DOHH2 (cell line): Measurements from ENCODE around the gene IL1RAPL1.

ENCODE experiments used
- H3F3A ChIP-seq: fragments of 200-600 bp; sonication (generic), shearing (Covaris generic); 2 replicates; pipeline ENCODE4 v1.6.0; 2016; ENCODE audit warnings: antibody characterized with exemption, mild to moderate bottlenecking; ENCODE audit not compliant: control insufficient read depth, insufficient read depth
- H3K27ac ChIP-seq: fragments of 200-600 bp; sonication (generic); 2 replicates; pipeline ENCODE4 v1.5.1; 2014; ENCODE audit warnings: low read depth, mild to moderate bottlenecking, low read length, moderate library complexity
- H3K27me3 ChIP-seq: fragments of 200-600 bp; sonication (generic); 2 replicates; pipeline ENCODE4 v1.6.1; 2014; ENCODE audit warnings: mild to moderate bottlenecking, low read length, mixed read lengths; ENCODE audit not compliant: control insufficient read depth
- H3K36me3 ChIP-seq: fragments of 200-600 bp; sonication (generic); 2 replicates; pipeline ENCODE4 v1.6.1; 2014; ENCODE audit warnings: mild to moderate bottlenecking, low read length, moderate library complexity, mixed read lengths; ENCODE audit not compliant: control insufficient read depth
- H3K4me1 ChIP-seq: fragments of 200-600 bp; sonication (generic); 2 replicates; pipeline ENCODE4 v1.6.1; 2014; ENCODE audit warnings: mild to moderate bottlenecking, low read length, mixed read lengths; ENCODE audit not compliant: control insufficient read depth
- H3K4me2 ChIP-seq: fragments of 200-600 bp; sonication (generic); 2 replicates; pipeline ENCODE4 v1.6.0; 2014; ENCODE audit warnings: mild to moderate bottlenecking, low read length, moderate library complexity
- H3K4me3 ChIP-seq: fragments of 200-600 bp; sonication (generic); 2 replicates; pipeline ENCODE4 v1.5.1; 2014; ENCODE audit warnings: mild to moderate bottlenecking, low read length, mixed read lengths
- H3K79me2 ChIP-seq: fragments of 200-600 bp; sonication (generic); 2 replicates; pipeline ENCODE4 v1.6.1; 2014; ENCODE audit warnings: mild to moderate bottlenecking, low read length, mixed read lengths; ENCODE audit not compliant: control insufficient read depth
- H3K9me2 ChIP-seq: fragments of 200-600 bp; sonication (generic); replicated peaks from 2 replicates; pipeline ENCODE4 v1.6.1; 2014; ENCODE audit warnings: mild to moderate bottlenecking, low read length, mixed read lengths; ENCODE audit not compliant: control insufficient read depth
- H3K9me3 ChIP-seq: fragments of 200-600 bp; sonication (generic); 2 replicates; pipeline ENCODE4 v1.6.1; 2014; ENCODE audit warnings: antibody characterized with exemption, low read length, mixed read lengths; ENCODE audit not compliant: control insufficient read depth, insufficient read depth
- H4K20me1 ChIP-seq: fragments of 200-600 bp; sonication (generic); 2 replicates; pipeline ENCODE4 v1.6.0; 2014; ENCODE audit warnings: low read depth, mild to moderate bottlenecking, antibody characterized with exemption, low read length, moderate library complexity; ENCODE audit not compliant: control insufficient read depth, insufficient read depth
- CTCF ChIP-seq: fragments of 200-600 bp; sonication (generic); IDR thresholded peaks from one replicate; pipeline ENCODE4 v1.5.1; 2014; ENCODE audit warnings: antibody characterized with exemption, mild to moderate bottlenecking, low read depth, low read length; ENCODE audit not compliant: poor library complexity, severe bottlenecking
- EZH2phosphoT487 ChIP-seq: fragments of 200-600 bp; sonication (generic); IDR thresholded peaks from 2 replicates; pipeline ENCODE4 v1.6.1; 2017; ENCODE audit warnings: borderline replicate concordance, mild to moderate bottlenecking, antibody characterized with exemption, low read length, moderate library complexity, mixed read lengths

IL1RAPL1 gene

GRCh38 chrX:28922106-28922505 lies 334.9 kb downstream of the IL1RAPL1 start:
- Histone ChIP-seq H3K9me3 (no peaks in the 10 kb centered on the region), H3K9me2 (no peaks in the 10 kb centered on the region), H4K20me1 (no peaks in the 10 kb centered on the region), H3F3A (no peaks in the 10 kb centered on the region), H3K4me2 (no peak overlapping the region), H3K27me3 (no peaks in the 10 kb centered on the region), H3K4me3 (no peak overlapping the region), H3K4me1 (no peaks in the 10 kb centered on the region), H3K36me3 (no peaks in the 10 kb centered on the region), H3K27ac (no peak overlapping the region), H3K79me2 (no peaks in the 10 kb centered on the region)
- TF ChIP-seq EZH2phosphoT487 (no peak), CTCF (no peak)

GRCh38 chrX:28946846-28947245 lies 359.6 kb downstream of the IL1RAPL1 start:
- no peak overlapping the region for H3K4me2 ChIP-seq
- no peaks in the 10 kb centered on the region for H3K79me2 ChIP-seq
- H3K36me3 ChIP-seq, result no peaks in the 10 kb centered on the region
- no peaks in the 10 kb centered on the region for H3K4me1 ChIP-seq
- no peak overlapping the region for H3K4me3 ChIP-seq
- no peaks in the 10 kb centered on the region for H3K9me3 ChIP-seq
- H3F3A ChIP-seq, result no peaks in the 10 kb centered on the region
- H3K27ac ChIP-seq, result no peak overlapping the region
- H3K9me2 ChIP-seq, result no peaks in the 10 kb centered on the region
- no peak for TF ChIP-seq EZH2phosphoT487
- TF ChIP-seq CTCF, result no peak
- no peaks in the 10 kb centered on the region for H3K27me3 ChIP-seq
- H4K20me1 ChIP-seq, result no peaks in the 10 kb centered on the region

- no peaks in the 10 kb centered on the region for H4K20me1 ChIP-seq
- no peaks in the 10 kb centered on the region for H3K4me1 ChIP-seq
- TF ChIP-seq EZH2phosphoT487 (no peak), CTCF (no peak)
- no peak overlapping the region for H3K4me2 ChIP-seq
- H3K9me3 ChIP-seq, result no peaks in the 10 kb centered on the region
- no peak overlapping the region for H3K4me3 ChIP-seq
- H3K27ac ChIP-seq, result no peak overlapping the region
- no peaks in the 10 kb centered on the region for H3K79me2 ChIP-seq
- H3F3A ChIP-seq, result no peaks in the 10 kb centered on the region
- no peaks in the 10 kb centered on the region for H3K27me3 ChIP-seq
- no peaks in the 10 kb centered on the region for H3K36me3 ChIP-seq
- H3K9me2 ChIP-seq, result no peaks in the 10 kb centered on the region
Measured at GRCh38 chrX:28960063-28960462, 372.8 kb downstream of the IL1RAPL1 start.

- no peak for TF ChIP-seq EZH2phosphoT487
- TF ChIP-seq CTCF, result no peak
- H3K27ac ChIP-seq, result no peak overlapping the region
- no peaks in the 10 kb centered on the region for H4K20me1 ChIP-seq
- no peaks in the 10 kb centered on the region for H3K9me2 ChIP-seq
- no peak overlapping the region for H3K4me2 ChIP-seq
- no peak overlapping the region for H3K4me3 ChIP-seq
- no peaks in the 10 kb centered on the region for H3K79me2 ChIP-seq
- H3K36me3 ChIP-seq, result no peaks in the 10 kb centered on the region
- H3K9me3 ChIP-seq, result no peaks in the 10 kb centered on the region
- H3F3A ChIP-seq, result no peaks in the 10 kb centered on the region
- no peaks in the 10 kb centered on the region for H3K4me1 ChIP-seq
- H3K27me3 ChIP-seq, result no peaks in the 10 kb centered on the region
Measured at GRCh38 chrX:28966331-28966730, 379.1 kb downstream of the IL1RAPL1 start.
